Parathyroid adenoma (tissue), 2 donors: Measurements from ENCODE around the gene MYO9B.

Experiments used
- H2AFZ ChIP-seq: fragments of 300-600 bp; sonication (generic); one replicate; pipeline ENCODE4 v1.7.0; 2017; ENCODE audit warnings: antibody characterized with exemption, mild to moderate bottlenecking
- H3K27ac ChIP-seq: fragments of 300-600 bp; sonication (generic); one replicate; pipeline ENCODE4 v1.7.0; 2017
- H3K27me3 ChIP-seq: fragments of 300-600 bp; sonication (generic); one replicate; pipeline ENCODE4 v1.7.0; 2017; ENCODE audit warnings: low read length; ENCODE audit not compliant: control insufficient read depth, insufficient read depth
- H3K36me3 ChIP-seq: fragments of 300-600 bp; sonication (generic); one replicate; pipeline ENCODE4 v1.7.0; 2017; ENCODE audit warnings: low read length; ENCODE audit not compliant: control insufficient read depth, insufficient read depth
- H3K4me1 ChIP-seq: fragments of 300-600 bp; sonication (generic); one replicate; pipeline ENCODE4 v1.7.0; 2017; ENCODE audit warnings: control low read depth
- H3K4me2 ChIP-seq: fragments of 300-600 bp; sonication (generic); one replicate; pipeline ENCODE4 v1.7.0; 2017; ENCODE audit warnings: low read length
- H3K4me3 ChIP-seq: fragments of 300-600 bp; sonication (generic); one replicate; pipeline ENCODE4 v1.7.0; 2017; ENCODE audit warnings: low read depth, low read length
- H3K79me2 ChIP-seq: fragments of 300-600 bp; sonication (generic); one replicate; pipeline ENCODE4 v1.7.0; 2017; ENCODE audit warnings: control low read depth
- H3K9ac ChIP-seq: fragments of 300-600 bp; sonication (generic); one replicate; pipeline ENCODE4 v1.7.0; 2017; ENCODE audit warnings: mild to moderate bottlenecking
- H3K9me3 ChIP-seq: fragments of 300-600 bp; sonication (generic); one replicate; pipeline ENCODE4 v1.7.0; 2017; ENCODE audit warnings: low read length; ENCODE audit not compliant: control insufficient read depth
- TF ChIP-seq, protein P1 (sequence below): fragments of 300-600 bp; sonication (generic); IDR thresholded peaks from one replicate; pipeline ENCODE4 v1.7.0; 2017; ENCODE audit warnings: antibody characterized with exemption, mild to moderate bottlenecking
- donor health status: primary hyperparathyroidism.

Gene MYO9B

GRCh38 chr19:17164639-17165038 lies 89.1 kb downstream of the MYO9B start:
- Histone ChIP-seq H3K27ac (no peak overlapping the region), H3K27me3 (no peaks in the 10 kb centered on the region), H3K79me2 (no peaks in the 10 kb centered on the region), H3K9me3 (no peaks in the 10 kb centered on the region), H3K4me3 (no peak overlapping the region), H2AFZ (no peak overlapping the region), H3K4me1 (no peaks in the 10 kb centered on the region), H3K36me3 (no peaks in the 10 kb centered on the region), H3K9ac (no peak overlapping the region), H3K4me2 (no peak overlapping the region)
- TF ChIP-seq, protein P1, sequence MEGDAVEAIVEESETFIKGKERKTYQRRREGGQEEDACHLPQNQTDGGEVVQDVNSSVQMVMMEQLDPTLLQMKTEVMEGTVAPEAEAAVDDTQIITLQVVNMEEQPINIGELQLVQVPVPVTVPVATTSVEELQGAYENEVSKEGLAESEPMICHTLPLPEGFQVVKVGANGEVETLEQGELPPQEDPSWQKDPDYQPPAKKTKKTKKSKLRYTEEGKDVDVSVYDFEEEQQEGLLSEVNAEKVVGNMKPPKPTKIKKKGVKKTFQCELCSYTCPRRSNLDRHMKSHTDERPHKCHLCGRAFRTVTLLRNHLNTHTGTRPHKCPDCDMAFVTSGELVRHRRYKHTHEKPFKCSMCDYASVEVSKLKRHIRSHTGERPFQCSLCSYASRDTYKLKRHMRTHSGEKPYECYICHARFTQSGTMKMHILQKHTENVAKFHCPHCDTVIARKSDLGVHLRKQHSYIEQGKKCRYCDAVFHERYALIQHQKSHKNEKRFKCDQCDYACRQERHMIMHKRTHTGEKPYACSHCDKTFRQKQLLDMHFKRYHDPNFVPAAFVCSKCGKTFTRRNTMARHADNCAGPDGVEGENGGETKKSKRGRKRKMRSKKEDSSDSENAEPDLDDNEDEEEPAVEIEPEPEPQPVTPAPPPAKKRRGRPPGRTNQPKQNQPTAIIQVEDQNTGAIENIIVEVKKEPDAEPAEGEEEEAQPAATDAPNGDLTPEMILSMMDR = no peak

GRCh38 chr19:17165715-17166114 lies 90.1 kb downstream of the MYO9B start:
- H3K9me3 ChIP-seq = no peaks in the 10 kb centered on the region
- no peaks in the 10 kb centered on the region for H3K4me1 ChIP-seq
- H3K9ac ChIP-seq = no peak overlapping the region
- no peaks in the 10 kb centered on the region for H3K79me2 ChIP-seq
- H3K27me3 ChIP-seq = no peaks in the 10 kb centered on the region
- H3K4me3 ChIP-seq = no peak overlapping the region
- H3K4me2 ChIP-seq = no peak overlapping the region
- H2AFZ ChIP-seq = no peak overlapping the region
- no peak overlapping the region for H3K27ac ChIP-seq
- H3K36me3 ChIP-seq = no peaks in the 10 kb centered on the region
- TF ChIP-seq, protein P1 = no peak

GRCh38 chr19:17170538-17171297 lies 95.1 kb downstream of the MYO9B start:
- H3K9ac ChIP-seq = no peak overlapping the region
- H3K4me2 ChIP-seq = no peak overlapping the region
- no peaks in the 10 kb centered on the region for H3K9me3 ChIP-seq
- H3K79me2 ChIP-seq = no peaks in the 10 kb centered on the region
- TF ChIP-seq, protein P1 = no peak
- no peak overlapping the region for H3K4me3 ChIP-seq
- no peak overlapping the region for H3K27ac ChIP-seq
- H3K36me3 ChIP-seq = no peaks in the 10 kb centered on the region
- H3K27me3 ChIP-seq = no peaks in the 10 kb centered on the region
- H3K4me1 ChIP-seq = peaks cover 5% of the 10 kb centered on the region
- no peak overlapping the region for H2AFZ ChIP-seq

GRCh38 chr19:17171874-17172273 lies 96.3 kb downstream of the MYO9B start:
- no peaks in the 10 kb centered on the region for H3K79me2 ChIP-seq
- TF ChIP-seq, protein P1 = no peak

More at GRCh38 chr19:17171874-17172273, 96.3 kb downstream of the MYO9B start:
- Histone ChIP-seq H2AFZ (no peak overlapping the region), H3K27me3 (no peaks in the 10 kb centered on the region), H3K4me2 (no peak overlapping the region), H3K9me3 (no peaks in the 10 kb centered on the region), H3K4me3 (no peak overlapping the region), H3K27ac (no peak overlapping the region), H3K4me1 (peaks cover 5% of the 10 kb centered on the region), H3K36me3 (no peaks in the 10 kb centered on the region), H3K9ac (no peak overlapping the region)
